Activated T-cell treated with anti-CD3 and anti-CD28 coated beads, Interleukin-2, amount 50 U/mL, for 48 hours (primary cell): ENCODE data around the gene GREB1.

Experiments used
- DNase-seq, 2 experiments: peaks; one replicate each; pipeline ENCODE4 v3.0.0-alpha.2; 2020

Gene GREB1

DNA sequence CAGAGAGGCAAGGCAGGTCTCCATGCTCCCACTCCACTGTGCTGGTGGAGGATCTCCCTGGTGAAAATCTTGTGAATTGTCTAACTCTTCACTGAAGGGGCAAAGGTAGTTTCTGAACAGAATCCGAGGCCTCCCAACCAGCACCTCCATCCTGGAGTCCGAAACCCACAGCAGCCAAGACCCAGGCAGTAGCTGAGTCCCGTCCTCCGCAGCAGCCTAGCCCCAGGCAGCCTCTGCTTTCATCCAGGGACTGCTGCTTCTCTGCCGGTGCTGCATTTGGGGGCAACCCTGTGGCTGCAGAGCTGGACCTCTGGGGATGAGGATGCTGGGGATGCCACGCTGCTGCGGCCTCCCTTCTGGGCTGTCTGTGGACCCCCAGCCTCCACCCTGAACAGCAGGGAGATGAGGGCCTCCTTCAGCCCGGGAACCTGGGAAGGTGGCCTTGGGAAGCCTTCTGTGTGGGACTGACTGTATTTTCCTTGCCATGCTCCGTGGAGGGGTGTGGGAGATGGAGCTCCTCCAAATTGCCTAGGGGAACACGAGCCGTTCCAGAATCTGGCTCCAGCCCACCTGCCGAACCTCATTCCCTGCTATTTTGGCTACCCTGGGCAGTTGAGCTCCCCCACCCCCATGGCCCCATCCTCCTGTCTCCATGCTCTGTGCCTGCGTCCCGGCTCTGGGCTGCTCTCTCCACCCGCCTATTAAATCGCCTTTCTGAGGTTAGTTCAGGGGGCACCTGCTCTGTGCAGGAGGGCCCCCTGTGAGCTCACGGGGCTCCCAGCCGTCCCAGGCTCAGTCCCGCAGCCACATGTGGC lies 48.2 kb downstream of the GREB1 start:
- no peak for DNase-seq

DNA sequence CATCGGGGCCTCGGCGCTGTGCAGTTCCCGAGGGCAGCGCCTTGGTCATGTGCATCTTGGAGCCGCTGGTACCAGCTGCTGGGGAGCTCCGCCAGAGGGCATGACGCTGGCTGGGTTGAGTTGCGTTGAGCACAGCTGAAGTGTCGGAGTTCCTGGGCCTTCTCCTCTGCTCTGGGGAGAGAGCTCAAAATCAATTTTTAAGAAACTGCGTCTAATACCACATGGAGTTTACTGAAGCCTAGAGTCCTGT lies 48.7 kb downstream of the GREB1 start:
- DNase-seq, result no peak

DNA sequence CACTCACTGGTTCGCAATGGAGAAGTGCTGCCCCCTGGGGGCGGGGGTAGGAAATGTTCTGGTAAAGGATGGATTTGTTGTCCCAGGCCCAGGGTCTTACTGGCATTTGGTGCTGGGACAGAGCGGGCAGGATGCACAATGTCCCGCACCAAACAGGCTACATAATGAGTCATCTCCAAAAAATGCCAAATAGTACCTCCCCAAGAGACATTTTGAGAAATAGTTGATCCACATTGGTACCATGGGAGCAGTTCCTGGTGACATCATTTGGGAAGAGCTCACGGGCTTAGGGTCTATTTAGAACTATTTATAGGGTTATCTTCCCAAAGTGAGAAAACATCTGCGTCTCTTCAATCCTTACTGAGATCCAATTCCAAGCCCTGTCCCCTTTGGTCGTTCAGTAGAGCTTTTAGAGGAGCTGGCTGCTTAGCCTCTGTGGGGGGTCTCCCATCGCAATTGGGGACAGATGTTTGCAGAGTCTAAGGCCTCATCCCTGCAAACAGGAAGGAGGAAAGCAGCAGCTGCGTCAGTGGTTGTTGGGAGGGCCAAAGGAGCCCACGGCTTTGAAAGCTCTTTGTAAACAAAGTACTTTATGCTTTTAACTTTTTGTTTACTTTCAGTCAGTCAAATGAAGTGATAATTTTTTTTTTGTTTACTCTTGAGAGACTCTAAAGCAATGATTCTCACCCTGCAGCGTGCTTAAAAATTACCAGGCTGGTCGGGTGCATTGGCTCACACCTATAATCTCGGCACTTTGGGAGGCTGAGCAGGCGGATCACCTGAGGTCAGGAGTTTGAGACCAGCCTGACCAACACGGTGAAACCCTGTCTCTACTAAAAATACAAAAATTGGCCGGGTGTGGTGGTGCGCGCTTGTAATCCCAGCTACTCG lies 49.3 kb downstream of the GREB1 start:
- DNase-seq, result peak; percentile 83 to 87

DNA sequence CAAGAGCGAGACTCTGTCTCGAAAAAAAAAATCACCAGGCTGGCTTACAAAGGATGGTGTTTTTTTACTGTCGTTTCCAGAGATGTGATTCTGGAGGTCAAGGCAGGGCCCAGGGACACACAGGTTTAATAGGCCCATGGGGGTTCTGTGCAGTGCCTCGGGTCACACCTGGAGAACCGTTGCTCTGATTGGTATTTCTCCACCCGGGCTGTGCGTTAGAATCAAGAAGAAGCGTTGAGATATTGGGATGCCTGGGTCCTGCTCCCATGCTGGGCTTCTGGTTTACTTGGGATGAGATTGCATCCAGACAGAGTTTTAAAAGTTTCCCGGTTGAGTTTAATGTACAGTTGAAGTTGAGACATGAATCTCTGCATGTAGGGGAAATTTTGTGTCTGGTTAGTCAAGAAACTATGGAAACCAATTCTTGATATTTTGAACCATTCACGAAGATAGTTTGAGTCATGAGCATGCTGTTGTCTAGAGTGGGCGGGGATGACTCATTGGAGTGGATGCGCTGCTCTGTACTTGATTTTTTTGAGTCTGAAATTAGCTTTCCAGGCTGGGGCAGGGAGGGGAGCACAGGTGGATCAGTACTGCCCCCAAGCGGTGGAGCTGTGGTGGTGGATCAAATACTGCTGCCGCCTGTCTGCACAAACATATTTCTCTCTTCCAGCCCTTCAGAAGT lies 50.1 kb downstream of the GREB1 start:
- DNase-seq, result peak; percentile 92 to 93

DNA sequence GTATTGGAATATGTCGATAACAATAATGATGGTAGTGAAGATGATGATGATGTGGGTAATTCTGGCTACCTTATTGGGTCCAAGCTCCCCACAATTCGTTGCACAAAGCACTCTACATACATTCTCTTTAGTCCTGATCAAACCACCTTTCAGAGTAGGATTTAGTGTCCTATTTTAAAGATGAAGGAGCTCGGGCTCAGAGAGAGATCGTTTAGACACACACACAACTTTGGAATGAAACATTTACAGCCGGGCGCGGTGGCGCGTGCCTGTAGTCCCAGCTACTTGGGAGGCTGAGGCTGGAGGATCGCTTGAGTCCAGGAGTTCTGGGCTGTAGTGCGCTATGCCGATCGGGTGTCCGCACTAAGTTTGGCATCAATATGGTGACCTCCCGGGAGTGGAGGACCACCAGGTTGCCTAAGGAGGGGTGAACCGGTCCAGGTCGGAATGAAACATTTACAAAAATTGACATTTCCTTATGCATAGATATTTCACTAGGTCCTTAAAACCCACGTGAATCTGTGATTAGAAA lies 50.7 kb downstream of the GREB1 start:
- no peak for DNase-seq

DNA sequence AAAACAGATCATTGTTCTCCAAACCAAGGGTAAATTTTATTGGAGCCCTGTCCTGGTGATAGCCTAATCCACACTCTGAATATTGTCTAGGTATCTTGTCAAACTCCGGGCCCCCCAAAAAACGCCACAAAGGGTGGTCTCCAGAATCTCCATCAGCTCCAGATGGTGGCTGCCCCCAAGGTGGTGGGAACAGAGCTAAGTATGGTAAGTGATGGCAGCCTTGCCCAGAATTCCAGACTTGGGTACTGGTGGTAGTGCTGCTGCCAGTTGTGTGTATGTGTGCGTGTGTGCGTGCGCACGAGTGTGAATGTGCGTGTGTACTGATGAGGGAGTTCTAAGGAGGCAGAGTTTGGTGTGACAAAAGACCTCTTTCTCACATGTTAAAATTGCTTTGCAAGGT lies 51.2 kb downstream of the GREB1 start:
- DNase-seq, result no peak

DNA sequence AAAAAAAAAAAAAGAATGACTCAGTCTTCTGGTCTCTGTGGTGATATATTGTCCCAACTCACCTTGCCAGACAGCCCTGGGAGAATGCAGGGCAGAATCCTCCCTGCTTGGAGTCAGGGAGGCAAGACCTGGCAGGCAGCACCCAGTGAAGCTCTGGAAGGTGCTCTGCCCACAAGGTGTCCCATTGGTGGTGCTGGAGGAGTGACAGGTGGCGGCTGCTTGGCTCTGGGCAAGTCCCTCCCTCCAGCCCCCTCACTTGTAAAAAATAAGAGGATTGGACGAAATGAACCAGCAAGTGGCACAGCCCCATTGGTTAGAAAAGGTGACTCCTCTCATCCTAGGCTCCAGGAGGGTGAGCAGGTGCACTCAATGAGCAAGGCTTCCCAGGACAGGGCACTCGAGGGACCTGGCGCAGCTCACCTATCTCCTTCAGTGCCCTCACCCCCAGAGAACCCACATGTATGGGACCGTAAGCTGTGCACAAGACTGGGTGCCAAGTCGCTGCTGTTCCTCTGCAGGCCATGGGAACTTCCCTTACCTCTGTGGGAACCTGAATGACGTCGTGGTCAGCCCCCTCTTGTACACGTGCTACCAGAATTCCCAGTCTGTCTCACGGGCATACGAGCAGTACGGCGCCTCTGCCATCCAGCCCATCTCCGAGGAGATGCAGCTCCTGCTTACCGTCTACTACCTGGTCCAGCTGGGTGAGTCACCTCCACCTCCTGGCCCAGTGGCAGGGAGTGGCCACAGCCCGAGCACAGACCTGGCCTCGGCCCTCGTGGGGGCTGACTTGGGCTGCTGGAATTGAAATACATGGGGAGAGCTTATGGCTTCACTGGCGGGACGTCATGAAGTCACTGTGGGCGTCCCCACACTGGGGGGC lies 54.6 kb downstream of the GREB1 start:
- no peak for DNase-seq

DNA sequence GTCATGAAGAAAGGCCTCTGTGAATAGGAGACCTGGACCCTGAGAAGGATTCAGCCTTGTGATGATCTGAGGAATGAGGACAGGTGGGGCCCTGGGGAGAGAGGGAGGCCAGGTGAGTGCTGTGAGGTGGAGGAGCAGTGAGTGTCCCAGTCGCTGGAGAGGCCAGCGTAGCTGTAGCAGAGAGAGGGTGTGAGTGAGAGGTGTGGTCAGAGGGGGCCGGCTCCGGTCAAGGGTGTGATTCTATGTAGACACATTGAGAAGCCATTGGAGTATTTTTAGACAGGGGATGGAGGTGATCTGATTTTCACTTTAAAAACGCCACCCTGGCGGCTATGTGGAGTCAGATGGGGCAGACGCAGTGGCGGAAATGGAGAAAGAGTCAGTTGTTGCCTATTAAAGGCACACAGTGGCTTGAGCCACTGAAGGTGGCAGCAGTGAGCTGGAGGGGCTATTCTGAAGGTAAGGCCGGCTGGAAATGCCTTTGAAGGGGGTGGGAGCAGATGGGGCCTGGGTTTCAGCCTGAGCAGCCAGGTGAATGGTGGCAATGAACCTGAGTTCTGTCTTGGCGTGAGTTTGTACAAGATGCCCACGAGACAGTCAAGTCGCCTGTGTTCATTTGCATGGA lies 55.6 kb downstream of the GREB1 start:
- DNase-seq, result no peak

DNA sequence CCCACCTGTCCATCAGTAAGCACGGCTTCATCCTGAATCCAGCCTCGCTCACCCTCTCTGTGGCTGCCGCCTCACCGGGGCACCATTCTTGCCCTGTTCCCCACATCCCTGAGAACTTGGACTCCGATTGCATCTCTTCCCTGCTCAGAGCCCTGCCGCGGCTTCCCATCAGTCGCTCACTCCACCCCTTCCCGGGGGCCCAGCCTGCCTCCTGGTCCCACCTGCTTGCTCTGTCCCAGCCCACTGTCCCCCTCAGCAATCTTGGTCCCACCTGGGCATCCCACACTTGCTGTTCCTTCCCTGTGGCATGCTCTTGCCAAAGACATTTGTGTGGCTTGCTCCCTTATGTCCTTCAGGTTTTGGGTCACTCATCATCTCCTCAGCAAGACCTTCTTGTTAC lies 56.3 kb downstream of the GREB1 start:
- no peak for DNase-seq

DNA sequence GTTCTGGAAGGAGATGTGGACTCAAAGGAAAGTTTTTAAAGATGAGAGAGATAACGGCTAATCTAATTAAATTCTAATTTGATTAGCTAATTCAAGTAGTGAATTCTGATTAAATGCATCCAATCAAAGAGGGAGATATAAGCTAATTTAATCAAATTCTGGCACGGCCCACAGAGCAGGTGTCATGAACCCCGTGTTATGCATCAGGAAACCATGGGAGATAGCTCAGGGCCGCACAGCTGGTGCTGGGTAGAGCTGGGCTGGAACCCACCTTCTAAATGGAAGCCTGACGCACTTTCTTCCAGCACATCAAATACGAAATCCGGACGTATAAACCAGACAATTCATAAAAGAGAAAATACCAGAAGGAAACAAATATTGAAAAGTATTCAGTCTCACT lies 57.2 kb downstream of the GREB1 start:
- no peak for DNase-seq

DNA sequence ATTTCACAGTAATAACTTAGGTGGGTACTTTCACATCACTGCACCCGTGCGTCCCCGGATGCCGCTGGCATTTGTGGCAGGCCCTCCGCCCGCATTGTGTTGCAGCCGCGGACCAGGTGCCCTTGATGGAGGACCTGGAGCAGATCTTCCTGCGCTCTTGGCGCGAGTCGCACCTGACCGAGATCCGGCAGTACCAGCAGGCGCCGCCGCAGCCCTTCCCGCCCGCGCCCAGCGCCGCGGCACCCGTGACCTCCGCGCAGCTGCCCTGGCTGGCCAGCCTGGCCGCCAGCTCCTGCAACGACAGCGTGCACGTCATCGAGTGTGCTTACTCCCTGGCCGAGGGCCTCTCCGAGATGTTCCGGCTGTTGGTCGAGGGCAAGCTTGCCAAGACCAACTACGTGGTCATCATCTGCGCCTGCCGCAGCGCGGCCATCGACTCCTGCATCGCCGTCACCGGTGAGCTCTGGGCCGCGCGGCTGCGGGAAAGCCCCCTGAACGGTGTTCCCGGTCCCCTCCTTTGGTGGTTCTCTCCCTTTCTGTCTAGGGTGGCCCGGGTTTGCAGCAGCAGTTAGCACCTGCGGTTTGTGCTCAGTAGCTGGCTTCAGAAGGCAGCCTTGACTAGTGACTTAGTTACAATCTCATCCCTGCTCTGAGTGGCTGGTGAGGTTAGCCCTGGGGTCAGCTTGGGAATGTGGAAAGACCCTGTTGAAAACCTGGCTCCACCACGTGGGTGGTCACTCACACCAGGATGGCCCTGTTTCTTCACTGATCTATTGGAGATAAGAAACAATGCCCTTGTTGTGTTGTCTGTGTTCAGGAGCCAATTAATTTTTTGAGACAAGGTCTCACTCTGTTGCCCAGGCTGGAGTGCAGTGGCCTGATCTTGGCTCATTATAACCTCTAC lies 59.1 kb downstream of the GREB1 start:
- no peak for DNase-seq

DNA sequence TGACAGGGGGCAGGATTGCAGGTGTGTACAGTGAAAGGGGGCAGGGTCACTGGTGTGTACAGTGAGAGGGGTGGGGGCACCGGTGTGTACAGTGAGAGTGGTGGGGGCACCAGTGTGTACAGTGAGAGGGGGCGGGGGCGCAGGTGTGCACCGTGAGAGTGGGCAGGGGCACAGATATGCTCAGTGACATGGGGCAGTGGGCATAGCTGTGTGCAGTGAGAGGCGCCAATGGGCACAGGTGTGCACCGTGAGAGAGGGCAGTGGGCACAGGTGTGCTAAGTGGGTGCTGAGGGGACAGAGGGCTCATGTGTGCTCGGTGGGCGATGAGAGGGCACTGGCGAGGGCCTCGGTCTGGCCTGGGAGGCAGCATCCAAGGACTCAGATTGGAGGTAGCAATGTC lies 63.0 kb downstream of the GREB1 start:
- no peak for DNase-seq

DNA sequence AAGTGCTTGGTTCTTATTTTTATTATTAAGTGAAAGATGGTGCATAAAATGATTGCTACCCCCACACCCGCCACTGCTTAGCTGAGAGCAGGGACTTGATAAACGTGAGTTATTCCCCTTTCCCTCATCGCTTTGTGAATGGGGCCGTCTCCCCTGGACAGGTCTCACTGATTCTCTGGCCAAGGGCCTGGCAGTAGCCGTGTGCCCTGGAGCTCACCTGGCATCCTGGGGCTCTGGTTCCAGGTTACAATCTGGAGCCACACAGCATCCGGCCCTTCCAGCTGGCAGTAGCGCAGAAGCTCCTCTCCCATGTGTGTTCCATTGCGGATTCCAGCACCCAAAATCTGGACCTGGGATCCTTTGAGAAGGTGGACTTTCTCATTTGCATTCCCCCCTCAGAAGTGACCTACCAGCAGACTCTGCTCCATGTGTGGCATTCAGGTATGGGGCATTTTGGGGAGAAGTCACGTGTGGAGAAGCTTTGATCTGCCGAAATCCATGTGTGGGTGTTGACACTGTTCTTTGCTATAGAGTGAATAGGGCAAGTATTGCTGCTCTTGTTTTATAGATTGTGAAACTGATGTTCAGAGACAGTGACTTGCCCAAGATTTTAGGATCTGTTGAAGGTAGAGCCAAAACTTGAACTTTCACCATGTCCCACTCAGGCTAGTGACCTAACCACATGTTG lies 63.8 kb downstream of the GREB1 start:
- DNase-seq, result no peak

DNA sequence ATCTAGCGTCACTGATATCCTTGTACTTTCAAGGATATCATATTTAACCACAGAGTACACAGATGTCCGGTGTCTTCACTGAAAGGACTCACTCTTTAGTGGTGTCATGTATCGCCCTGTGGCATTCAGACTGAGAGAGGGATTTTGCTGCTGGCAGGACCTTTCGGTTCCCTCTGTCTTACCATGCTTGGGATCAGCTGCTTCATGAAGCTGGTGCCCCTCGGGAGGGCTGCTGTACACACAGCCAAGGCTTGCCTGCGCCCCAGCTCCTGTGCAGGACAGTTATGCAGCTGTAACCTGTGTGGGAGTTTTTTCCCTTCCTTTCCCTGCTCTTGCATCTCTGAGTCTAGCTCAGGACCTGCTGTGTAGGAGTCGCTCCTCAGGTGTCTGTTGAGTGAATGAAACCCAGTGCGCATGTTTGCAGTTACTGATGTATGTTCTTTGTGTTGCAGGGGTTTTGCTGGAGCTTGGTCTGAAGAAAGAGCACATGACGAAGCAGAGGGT lies 64.4 kb downstream of the GREB1 start:
- no peak for DNase-seq

DNA sequence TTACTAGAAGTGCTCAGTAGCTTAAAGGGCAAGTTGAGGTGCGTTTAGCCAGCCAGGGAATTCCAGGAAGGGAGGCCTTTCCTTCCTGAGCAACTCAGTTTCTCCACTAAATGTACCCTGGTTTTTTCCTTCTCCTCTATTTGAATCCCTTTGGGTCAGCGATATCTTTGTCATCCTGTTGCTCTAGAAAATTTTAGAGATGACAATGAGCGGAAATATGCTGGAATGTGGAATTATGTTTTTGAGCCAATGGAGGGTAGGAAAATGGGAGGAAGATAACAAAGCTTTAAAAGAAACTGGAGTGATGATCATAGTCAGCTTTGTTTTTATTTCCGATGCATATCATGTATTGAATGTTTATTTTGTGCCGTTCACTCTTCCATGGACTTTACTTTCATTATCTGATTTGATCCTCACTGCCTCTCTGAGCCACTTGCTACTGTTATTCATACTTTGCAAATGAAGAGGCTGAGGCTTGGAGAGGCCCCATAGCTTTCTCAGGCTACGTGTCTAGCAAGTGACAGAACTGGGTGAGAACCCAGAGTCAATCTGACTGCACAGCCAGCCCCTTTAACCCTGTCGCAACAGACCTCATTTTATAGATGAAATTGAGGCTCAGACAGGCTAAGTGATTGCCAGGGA lies 68.8 kb downstream of the GREB1 start:
- no peak for DNase-seq

DNA sequence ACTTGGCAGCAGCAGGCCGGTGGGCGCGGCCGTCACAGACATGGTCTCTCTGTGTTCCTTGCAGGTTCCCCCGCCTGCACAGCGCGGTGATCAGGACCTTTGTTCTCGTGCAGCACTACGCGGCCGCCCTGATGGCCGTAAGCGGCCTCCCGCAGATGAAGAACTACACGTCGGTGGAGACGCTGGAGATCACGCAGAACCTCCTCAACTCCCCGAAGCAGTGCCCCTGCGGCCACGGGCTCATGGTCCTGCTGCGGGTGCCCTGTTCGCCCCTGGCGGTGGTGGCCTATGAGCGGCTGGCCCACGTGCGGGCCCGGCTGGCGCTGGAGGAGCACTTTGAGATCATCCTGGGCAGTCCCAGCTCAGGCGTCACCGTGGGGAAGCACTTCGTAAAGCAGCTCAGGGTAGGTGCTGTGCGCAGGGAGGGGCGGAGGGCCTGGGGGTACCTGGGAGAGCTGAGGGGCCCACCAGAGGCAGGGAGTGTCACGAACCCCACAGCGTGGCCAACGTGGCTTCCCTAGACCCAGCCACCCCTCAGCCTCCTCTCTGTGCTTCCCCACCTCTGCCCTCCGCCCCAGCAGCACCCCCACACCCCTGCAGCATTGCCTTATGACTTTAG lies 76.9 kb downstream of the GREB1 start:
- DNase-seq, result no peak

DNA sequence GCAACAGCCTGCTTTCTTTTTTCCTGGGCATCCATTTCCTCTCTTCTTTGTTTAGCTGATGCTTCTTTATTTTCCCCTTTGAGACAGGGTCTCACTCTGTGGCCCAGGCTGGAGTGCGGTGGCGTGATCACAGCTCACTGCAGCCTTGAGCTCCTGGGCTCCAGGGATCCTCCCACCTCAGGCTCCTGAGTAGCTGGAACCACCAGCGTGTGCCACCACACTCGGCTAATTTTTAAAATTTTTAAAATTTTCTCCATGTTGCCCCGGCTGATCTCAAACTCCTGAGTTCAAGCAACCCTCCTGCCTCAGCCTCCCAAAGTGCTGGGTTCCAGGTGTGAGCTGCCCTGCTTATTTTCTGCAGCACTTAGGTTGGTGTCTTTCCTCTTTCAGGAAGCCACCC lies 77.4 kb downstream of the GREB1 start:
- no peak for DNase-seq

DNA sequence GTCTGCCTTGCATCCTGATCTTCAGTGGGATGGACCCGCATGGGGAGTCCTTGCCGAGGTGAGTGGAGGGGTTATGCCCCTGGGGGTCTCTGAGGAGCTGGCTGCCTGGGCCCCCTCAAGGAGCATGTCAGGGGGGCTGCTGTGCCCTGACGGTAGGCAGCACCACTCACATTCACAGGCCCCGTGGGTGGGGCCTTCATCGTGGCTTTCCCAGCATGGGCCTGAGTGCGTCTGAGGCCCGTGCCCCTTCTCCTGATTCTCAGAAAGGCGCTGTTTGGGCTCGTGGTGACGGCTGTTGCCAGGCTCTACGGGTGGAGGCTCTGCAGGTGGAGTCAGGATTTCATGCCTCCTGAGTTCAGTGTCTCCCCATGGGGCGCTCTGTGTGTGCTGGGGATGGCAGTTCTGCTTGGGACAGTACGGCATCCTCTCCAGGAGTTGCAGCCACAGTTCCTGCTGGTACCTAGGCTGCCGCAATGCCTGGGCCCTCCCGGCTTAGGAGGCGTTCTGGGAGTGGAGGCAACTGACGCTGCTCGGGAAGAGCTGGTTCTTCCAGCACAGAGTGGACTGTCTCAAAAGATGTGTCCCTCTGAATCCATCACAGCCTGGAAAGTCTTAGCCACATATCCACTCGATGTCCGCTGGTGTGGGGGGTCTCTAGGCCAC lies 78.8 kb downstream of the GREB1 start:
- DNase-seq, result no peak

DNA sequence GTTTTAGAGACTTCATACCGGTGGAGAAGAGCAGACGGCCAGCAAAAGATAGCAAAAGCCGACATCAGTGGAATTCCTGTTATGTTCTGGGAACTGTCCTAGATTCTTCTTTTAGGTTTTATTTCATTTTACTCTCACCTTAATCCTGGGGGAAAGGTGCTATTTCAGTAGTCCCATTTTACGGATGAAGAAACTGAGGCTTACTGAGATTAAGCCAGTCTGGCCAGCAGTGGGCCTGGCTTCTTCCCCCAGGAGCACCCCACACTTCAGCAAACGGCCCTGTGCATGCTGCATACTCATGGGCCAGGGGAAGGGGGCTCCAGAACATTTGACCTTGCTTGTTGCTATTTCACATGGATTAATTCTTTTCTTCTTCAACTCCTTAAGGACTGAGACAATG lies 79.5 kb downstream of the GREB1 start:
- no peak for DNase-seq
